NB4 (cell line): ENCODE measurements around the gene INSIG2.

Experiments
- CTCF ChIP-seq: IDR thresholded peaks from one replicate; pipeline ENCODE4 v1.5.1; 2012; ENCODE audit warnings: low read depth, low read length
- MAX ChIP-seq: IDR thresholded peaks from 2 replicates; pipeline ENCODE4 v1.6.1; 2011; ENCODE audit warnings: low read depth, low read length
- MYC ChIP-seq: IDR thresholded peaks from 2 replicates; pipeline ENCODE4 v1.6.1; 2011; ENCODE audit warnings: low read depth, low read length
- POLR2A ChIP-seq: IDR thresholded peaks from 2 replicates; pipeline ENCODE4 v1.6.1; 2011; ENCODE audit warnings: mild to moderate bottlenecking; ENCODE audit not compliant: insufficient read length; ENCODE audit errors: extremely low read depth

GRCh38 chr2:118044854-118045253, 43.4 kb upstream of the INSIG2 start:
- TF ChIP-seq CTCF (no peak), POLR2A (no peak), MAX (no peak), MYC (no peak)
